OCI-LY1 (cell line): ENCODE results near the gene STEAP1B.
"Not testable (repeated sequence)": the region's sequence is repeated elsewhere in the genome, so short reads cannot be mapped to it uniquely, and the experiment has no call there.

Experiments used
- H2AFZ ChIP-seq: fragments of 200-600 bp; sonication (generic), shearing (Covaris generic); 2 replicates; pipeline ENCODE4 v1.6.0; 2014; ENCODE audit warnings: antibody characterized with exemption, mild to moderate bottlenecking, low read length
- H3F3A ChIP-seq: fragments of 200-600 bp; sonication (generic), shearing (Covaris generic); 2 replicates; pipeline ENCODE4 v1.6.0; 2014; ENCODE audit warnings: mild to moderate bottlenecking, antibody characterized with exemption, low read length, moderate library complexity; ENCODE audit not compliant: insufficient read depth
- H3K27ac ChIP-seq: fragments of 200-600 bp; sonication (generic); 2 replicates; pipeline ENCODE4 v1.5.1; 2014; ENCODE audit warnings: low read length, mixed run types, mild to moderate bottlenecking, low read depth; ENCODE audit not compliant: poor library complexity, severe bottlenecking
- H3K27me3 ChIP-seq: fragments of 200-600 bp; sonication (generic); 2 replicates; pipeline ENCODE4 v1.6.0; 2014; ENCODE audit warnings: antibody characterized with exemption, mild to moderate bottlenecking, low read length, moderate library complexity; ENCODE audit not compliant: insufficient read depth
- H3K36me3 ChIP-seq: fragments of 200-600 bp; sonication (generic); 2 replicates; pipeline ENCODE4 v1.6.1; 2014; ENCODE audit warnings: mild to moderate bottlenecking, antibody characterized with exemption, low read length, moderate library complexity, mixed read lengths; ENCODE audit not compliant: insufficient read depth
- H3K4me1 ChIP-seq: fragments of 200-600 bp; sonication (generic); 2 replicates; pipeline ENCODE4 v1.5.1; 2014; ENCODE audit warnings: mild to moderate bottlenecking, low read length, moderate library complexity; ENCODE audit not compliant: insufficient read depth, severe bottlenecking
- H3K4me2 ChIP-seq: fragments of 200-600 bp; sonication (generic), shearing (Covaris generic); 2 replicates; pipeline ENCODE4 v1.6.1; 2014; ENCODE audit warnings: low read length
- H3K4me3 ChIP-seq: fragments of 200-600 bp; sonication (generic); 2 replicates; pipeline ENCODE4 v1.5.1; 2014; ENCODE audit warnings: low read length, low read depth, mild to moderate bottlenecking, mixed read lengths; ENCODE audit not compliant: poor library complexity, severe bottlenecking
- H3K79me2 ChIP-seq: fragments of 200-600 bp; shearing (Covaris generic); 2 replicates; pipeline ENCODE4 v1.6.1; 2016; ENCODE audit warnings: mixed run types, low read length, mixed read lengths; ENCODE audit not compliant: insufficient read depth
- H3K9ac ChIP-seq: fragments of 200-600 bp; sonication (generic), shearing (Covaris generic); 2 replicates; pipeline ENCODE4 v1.6.1; 2014; ENCODE audit warnings: mild to moderate bottlenecking, low read length, mixed read lengths
- H3K9me2 ChIP-seq: fragments of 200-600 bp; sonication (generic), shearing (Covaris generic); 2 replicates; pipeline ENCODE4 v1.6.1; 2014; ENCODE audit warnings: low read depth, mild to moderate bottlenecking, low read length, mixed read lengths
- H3K9me3 ChIP-seq: fragments of 200-600 bp; shearing (Covaris generic); 2 replicates; pipeline ENCODE4 v1.6.1; 2014; ENCODE audit warnings: low read length, mixed read lengths
- H4K20me1 ChIP-seq: fragments of 200-600 bp; sonication (generic), shearing (Covaris generic); 2 replicates; pipeline ENCODE4 v1.6.0; 2016; ENCODE audit warnings: mild to moderate bottlenecking, low read length; ENCODE audit not compliant: insufficient read depth
- CTCF ChIP-seq: fragments of 200-600 bp; sonication (generic), shearing (Covaris generic); IDR thresholded peaks from 2 replicates; pipeline ENCODE4 v1.5.1; 2017; ENCODE audit warnings: mild to moderate bottlenecking, antibody characterized with exemption, low read length, moderate library complexity, mixed read lengths
- EZH2 ChIP-seq: fragments of 200-600 bp; sonication (generic), shearing (Covaris generic); IDR thresholded peaks from 2 replicates; pipeline ENCODE4 v1.8.0; 2017; ENCODE audit warnings: borderline replicate concordance, mixed run types, mild to moderate bottlenecking, antibody characterized with exemption, low read length, moderate library complexity, mixed read lengths

Gene STEAP1B

GRCh38 chr7:22542669-22543068 is 42.7 kb upstream of the STEAP1B start:
- no peaks in the 10 kb centered on the region for H4K20me1 ChIP-seq
- H3K4me1 ChIP-seq = no peaks in the 10 kb centered on the region
- H3K9me2 ChIP-seq = no peaks in the 10 kb centered on the region
- no peak overlapping the region for H3K9ac ChIP-seq
- H3K27ac ChIP-seq = no peak overlapping the region
- no peak overlapping the region for H2AFZ ChIP-seq
- no peak overlapping the region for H3K4me3 ChIP-seq
- no peaks in the 10 kb centered on the region; the same call in 1 of the 2 replicates for H3K27me3 ChIP-seq
- no peak for TF ChIP-seq CTCF
- TF ChIP-seq EZH2 = no peak
- no peak overlapping the region for H3K4me2 ChIP-seq
- no peaks in the 10 kb centered on the region for H3F3A ChIP-seq
- H3K79me2 ChIP-seq = no peaks in the 10 kb centered on the region
- no peaks in the 10 kb centered on the region for H3K9me3 ChIP-seq
- H3K36me3 ChIP-seq = no peaks in the 10 kb centered on the region

GRCh38 chr7:22542254-22542653 is 42.3 kb upstream of the STEAP1B start:
- TF ChIP-seq EZH2 (no peak), CTCF (no peak)
- Histone ChIP-seq H3K9me2 (no peaks in the 10 kb centered on the region), H3K4me2 (no peak overlapping the region), H3K4me1 (no peaks in the 10 kb centered on the region), H3K9me3 (no peaks in the 10 kb centered on the region), H3K27ac (no peak overlapping the region), H3F3A (no peaks in the 10 kb centered on the region), H4K20me1 (no peaks in the 10 kb centered on the region), H3K36me3 (no peaks in the 10 kb centered on the region), H2AFZ (no peak overlapping the region), H3K4me3 (no peak overlapping the region), H3K9ac (no peak overlapping the region), H3K79me2 (no peaks in the 10 kb centered on the region), H3K27me3 (no peaks in the 10 kb centered on the region; the same call in 1 of the 2 replicates)

- H3K27ac ChIP-seq = no peak overlapping the region
- H4K20me1 ChIP-seq = no peaks in the 10 kb centered on the region
- TF ChIP-seq EZH2 (no peak), CTCF (no peak)
- H3K4me2 ChIP-seq = no peak overlapping the region
- no peak overlapping the region for H2AFZ ChIP-seq
- H3K9ac ChIP-seq = no peak overlapping the region
- H3K9me2 ChIP-seq = no peaks in the 10 kb centered on the region
- H3K36me3 ChIP-seq = no peaks in the 10 kb centered on the region
- no peaks in the 10 kb centered on the region for H3F3A ChIP-seq
- no peaks in the 10 kb centered on the region for H3K9me3 ChIP-seq
- H3K4me1 ChIP-seq = no peaks in the 10 kb centered on the region
- H3K4me3 ChIP-seq = no peak overlapping the region
- H3K79me2 ChIP-seq = no peaks in the 10 kb centered on the region
- no peaks in the 10 kb centered on the region; the same call in 1 of the 2 replicates for H3K27me3 ChIP-seq
These were observed 41.8 kb upstream of the STEAP1B start for GRCh38 chr7:22541789-22542188.

GRCh38 chr7:22528537-22528936 is 28.5 kb upstream of the STEAP1B start:
- H3K9me2 ChIP-seq, H3K27ac ChIP-seq, H3K27me3 ChIP-seq, H3F3A ChIP-seq, H2AFZ ChIP-seq, H3K4me3 ChIP-seq, H3K4me2 ChIP-seq, H3K79me2 ChIP-seq, H3K4me1 ChIP-seq, H3K36me3 ChIP-seq, H4K20me1 ChIP-seq, H3K9me3 ChIP-seq, H3K9ac ChIP-seq: not testable (repeated sequence)

- H3K36me3 ChIP-seq, H3K9me2 ChIP-seq, H3K4me2 ChIP-seq, H4K20me1 ChIP-seq, H3K9me3 ChIP-seq, H3K4me1 ChIP-seq, H3K4me3 ChIP-seq, H3K9ac ChIP-seq, H3K27ac ChIP-seq, H2AFZ ChIP-seq, H3K79me2 ChIP-seq, H3K27me3 ChIP-seq, H3F3A ChIP-seq: not testable (repeated sequence)
These were observed 24.5 kb upstream of the STEAP1B start for GRCh38 chr7:22524353-22524947.
